Peyer's patch (tissue), 4 donors: ENCODE measurements around the gene CMTM6.
"Not testable (repeated sequence)": the region's sequence is repeated elsewhere in the genome, so short reads cannot be mapped to it uniquely, and the experiment has no call there.

Experiments used
- CTCF ChIP-seq, 6 experiments: fragments of 450-650 bp in 4 of 6; fragments of 200-600 bp in 2 of 6; sonication (generic) in 1 of 6; IDR thresholded peaks; one replicate each; pipeline ENCODE4 v1.5.1; 2017 to 2019; ENCODE audit warnings: antibody characterized with exemption in 6 of 6, mild to moderate bottlenecking in 3 of 6, moderate library complexity in 1 of 6
- POLR2A ChIP-seq, 2 donors: fragments of 450-650 bp; IDR thresholded peaks; one replicate each; pipeline ENCODE4 v1.5.1; 2017; ENCODE audit warnings: antibody characterized with exemption in 2 of 2, mild to moderate bottlenecking in 2 of 2, moderate library complexity in 2 of 2

- TF ChIP-seq CTCF, POLR2A (IDR thresholded peaks at IDR 0.05): not testable (repeated sequence)
Observed at GRCh38 chr3:32460817-32461496, 41.7 kb downstream of the CMTM6 start.
